Keratinocyte (primary cell): ENCODE results near the gene ARHGAP6. TPM values are rescaled to one million over a fixed set of nuclear protein-coding genes. Genes with fewer than 3 reads are reported as not detected.

Experiments used
- DNase-seq: peaks from one replicate; pipeline ENCODE4 v3.0.0-alpha.2; 2011; ENCODE audit warnings: low read depth, missing footprints, low spot score
- FAIRE-seq: peaks from 2 replicates; lab custom pipeline; 2011; peaks lifted over from hg19 to GRCh38; lab: Jason Lieb, UNC
- H2AFZ ChIP-seq: 2 replicates; pipeline ENCODE4 v1.6.0; 2012; ENCODE audit warnings: low read length, control low read depth, inconsistent platforms; ENCODE audit not compliant: control insufficient read depth
- H3K27ac ChIP-seq: 2 replicates; pipeline ENCODE4 v1.5.1; 2011; ENCODE audit warnings: low read length; ENCODE audit not compliant: control insufficient read depth, insufficient read depth
- H3K27me3 ChIP-seq: 3 replicates; pipeline ENCODE4 v1.6.0; 2011; ENCODE audit warnings: low read length; ENCODE audit not compliant: control insufficient read depth, insufficient read depth; ENCODE audit errors: extremely low read depth
- H3K36me3 ChIP-seq, 2 experiments: 2 replicates in 1 of 2; 3 replicates in 1 of 2; pipeline ENCODE4 v1.5.1; 2011; ENCODE audit warnings: low read length in 2 of 2, mild to moderate bottlenecking in 1 of 2; ENCODE audit not compliant: control insufficient read depth in 2 of 2, insufficient read depth in 2 of 2; ENCODE audit errors: extremely low read depth in 1 of 2
- H3K4me1 ChIP-seq: 3 replicates; pipeline ENCODE4 v1.5.1; 2011; ENCODE audit warnings: low read length; ENCODE audit not compliant: control insufficient read depth, insufficient read depth; ENCODE audit errors: extremely low read depth
- H3K4me2 ChIP-seq: 3 replicates; pipeline ENCODE4 v1.6.0; 2011; ENCODE audit warnings: low read depth, low read length; ENCODE audit not compliant: control insufficient read depth, insufficient read depth; ENCODE audit errors: extremely low read depth
- H3K4me3 ChIP-seq, 3 experiments: fragments of 200-600 bp in 1 of 3; sonication (generic) in 1 of 3; 2 replicates in 2 of 3; 3 replicates in 1 of 3; pipeline ENCODE4 v1.5.1; 2011 to 2016; ENCODE audit warnings: low read length in 3 of 3, mild to moderate bottlenecking in 3 of 3, control low read depth in 2 of 3, inconsistent platforms in 1 of 3, low read depth in 1 of 3, mixed read lengths in 1 of 3, mixed run types in 1 of 3, moderate library complexity in 1 of 3; ENCODE audit not compliant: control insufficient read depth in 2 of 3, insufficient read depth in 2 of 3; ENCODE audit errors: extremely low read depth in 1 of 3
- H3K79me2 ChIP-seq: 2 replicates; pipeline ENCODE4 v1.6.0; 2012; ENCODE audit warnings: low read length; ENCODE audit not compliant: control insufficient read depth, insufficient read depth
- H3K9ac ChIP-seq: 3 replicates; pipeline ENCODE4 v1.6.0; 2011; ENCODE audit warnings: low read length; ENCODE audit not compliant: control insufficient read depth, insufficient read depth; ENCODE audit errors: extremely low read depth
- H3K9me1 ChIP-seq: 3 replicates; pipeline ENCODE4 v1.6.0; 2011; ENCODE audit warnings: low read length; ENCODE audit not compliant: control insufficient read depth, insufficient read depth; ENCODE audit errors: extremely low read depth
- H3K9me3 ChIP-seq: 2 replicates; pipeline ENCODE4 v1.5.1; 2012; ENCODE audit warnings: low read depth, low read length; ENCODE audit not compliant: control insufficient read depth
- H4K20me1 ChIP-seq: 3 replicates; pipeline ENCODE4 v1.6.0; 2011; ENCODE audit warnings: low read length; ENCODE audit not compliant: control insufficient read depth, insufficient read depth; ENCODE audit errors: extremely low read depth
- EZH2 ChIP-seq: IDR thresholded peaks from one replicate; pipeline ENCODE4 v1.6.1; 2012; ENCODE audit warnings: inconsistent platforms, mild to moderate bottlenecking, low read length, moderate library complexity
- dilution Hi-C: fragments of 300-500 bp; cut with MboI; formaldehyde crosslinking; loops from one replicate; pipeline ENCODE4 v1.7.0; 2020; ENCODE audit warnings: low sequenced_read_pairs; ENCODE audit not compliant: extremely low pct_ligation_motif_present
- polyA plus RNA-seq, 5 experiments: library from polyadenylated mRNA; depleted of rRNA in 3 of 5; stranded (reverse) in 3 of 5; stranded (forward) in 1 of 5; unstranded in 1 of 5; fragments of >200 nt; gene quantifications; 1 replicate in 1 of 5; 2 replicates in 3 of 5; 3 replicates in 1 of 5; pipeline versions ENCODE4 v1.2.1 to v1.2.3, GENCODE V29; 2011 to 2012; ENCODE audit warnings: missing spikeins in 2 of 5, low read depth in 1 of 5, low replicate concordance in 1 of 5
- TF ChIP-seq, protein P1 (sequence below), 3 experiments: IDR thresholded peaks in 1 of 3; conservative IDR thresholded peaks in 1 of 3; optimal IDR thresholded peaks in 1 of 3; 2 replicates in 2 of 3; 3 replicates in 1 of 3; pipeline versions ENCODE3 to v1.5.1; 2011; ENCODE audit warnings: low read length in 3 of 3, mild to moderate bottlenecking in 3 of 3, moderate library complexity in 2 of 3, control low read depth in 1 of 3, inconsistent platforms in 1 of 3; ENCODE audit not compliant: insufficient read depth in 2 of 3; ENCODE audit errors: extremely low read depth in 1 of 3

ARHGAP6 gene
- polyA plus RNA-seq, 1 donor (not counting 4 experiments of a cell fraction or from before 2014, with no cell fraction given), result 0.01 TPM

DNA sequence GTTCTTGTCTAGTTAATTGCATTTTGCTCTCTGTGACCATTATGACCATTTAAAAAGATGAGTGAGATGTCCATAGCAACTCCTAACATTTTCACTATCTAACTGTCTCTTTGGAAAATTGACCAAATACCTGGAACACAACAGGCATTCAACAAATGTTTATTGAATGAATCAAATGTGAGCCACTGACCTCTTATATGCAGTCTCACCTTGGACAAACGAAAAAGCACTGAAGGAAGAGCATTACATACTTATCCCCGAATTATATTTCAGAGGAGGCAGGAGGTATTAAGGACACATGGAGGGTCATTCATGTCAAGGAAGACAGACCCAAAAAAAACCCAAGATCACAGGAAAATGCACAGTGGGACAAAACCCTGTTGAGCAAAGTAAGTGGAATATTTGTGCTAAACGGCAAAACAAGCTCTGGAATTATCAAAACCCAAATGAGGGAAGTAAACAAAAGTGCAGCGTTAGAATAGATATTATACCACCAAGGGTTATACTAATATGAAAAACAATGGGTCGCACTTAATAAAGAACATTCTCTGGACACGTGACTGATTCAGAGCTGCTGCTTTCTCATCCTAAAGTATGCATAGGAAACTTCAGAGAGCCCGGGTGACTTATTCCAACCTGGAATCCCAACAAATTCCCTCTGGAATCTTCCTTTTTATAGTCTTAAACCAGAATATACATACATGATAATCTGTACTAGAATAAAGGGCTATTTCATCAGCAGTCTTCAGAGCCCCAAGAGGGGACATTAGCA, 240.6 kb downstream of the ARHGAP6 start:
- H3K4me3 ChIP-seq, result no peak overlapping the region
- TF ChIP-seq EZH2, result no peak
- TF ChIP-seq, protein P1, sequence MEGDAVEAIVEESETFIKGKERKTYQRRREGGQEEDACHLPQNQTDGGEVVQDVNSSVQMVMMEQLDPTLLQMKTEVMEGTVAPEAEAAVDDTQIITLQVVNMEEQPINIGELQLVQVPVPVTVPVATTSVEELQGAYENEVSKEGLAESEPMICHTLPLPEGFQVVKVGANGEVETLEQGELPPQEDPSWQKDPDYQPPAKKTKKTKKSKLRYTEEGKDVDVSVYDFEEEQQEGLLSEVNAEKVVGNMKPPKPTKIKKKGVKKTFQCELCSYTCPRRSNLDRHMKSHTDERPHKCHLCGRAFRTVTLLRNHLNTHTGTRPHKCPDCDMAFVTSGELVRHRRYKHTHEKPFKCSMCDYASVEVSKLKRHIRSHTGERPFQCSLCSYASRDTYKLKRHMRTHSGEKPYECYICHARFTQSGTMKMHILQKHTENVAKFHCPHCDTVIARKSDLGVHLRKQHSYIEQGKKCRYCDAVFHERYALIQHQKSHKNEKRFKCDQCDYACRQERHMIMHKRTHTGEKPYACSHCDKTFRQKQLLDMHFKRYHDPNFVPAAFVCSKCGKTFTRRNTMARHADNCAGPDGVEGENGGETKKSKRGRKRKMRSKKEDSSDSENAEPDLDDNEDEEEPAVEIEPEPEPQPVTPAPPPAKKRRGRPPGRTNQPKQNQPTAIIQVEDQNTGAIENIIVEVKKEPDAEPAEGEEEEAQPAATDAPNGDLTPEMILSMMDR (optimal IDR thresholded peaks at IDR 0.05 in 1 of 3, IDR thresholded peaks at IDR 0.05 in 1 of 3, conservative IDR thresholded peaks at IDR 0.05 in 1 of 3; ENCODE audit: extremely low read depth in 1 of 3, insufficient read depth in 2 of 3, low read length in 3 of 3), result no peak
- no peak for FAIRE-seq

DNA sequence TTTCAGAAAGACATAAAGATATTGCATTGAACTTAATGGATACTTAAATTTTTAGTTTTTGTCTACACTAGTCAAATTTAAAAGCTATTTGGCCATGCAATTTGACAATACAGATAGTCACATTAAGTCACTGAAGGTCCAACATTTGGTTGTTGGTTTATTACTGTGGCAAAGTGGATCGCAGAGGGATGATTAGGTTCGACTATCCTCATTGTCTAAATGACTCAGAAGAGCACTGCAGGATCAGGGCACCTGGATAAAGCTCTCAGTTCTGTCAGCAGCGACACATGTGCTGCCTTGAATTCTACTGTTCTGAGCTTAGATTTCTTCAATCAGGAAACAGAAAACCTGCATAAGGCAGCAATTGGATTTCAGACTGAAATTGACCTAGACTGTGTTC, 241.8 kb downstream of the ARHGAP6 start:
- Histone ChIP-seq H3K9me1 (no peaks in the 10 kb centered on the region), H3K27me3 (no peaks in the 10 kb centered on the region), H3K27ac (no peak overlapping the region), H3K9ac (no peak overlapping the region), H2AFZ (no peak overlapping the region), H3K36me3 (no peaks in the 10 kb centered on the region), H3K4me2 (no peak overlapping the region), H3K79me2 (no peaks in the 10 kb centered on the region), H4K20me1 (no peaks in the 10 kb centered on the region), H3K4me3 (no peak overlapping the region), H3K9me3 (no peaks in the 10 kb centered on the region), H3K4me1 (no peaks in the 10 kb centered on the region)
- dilution Hi-C loops, result no loop called here
- FAIRE-seq (no peak), DNase-seq (no peak)
- TF ChIP-seq, protein P1 (optimal IDR thresholded peaks at IDR 0.05 in 1 of 3, IDR thresholded peaks at IDR 0.05 in 1 of 3, conservative IDR thresholded peaks at IDR 0.05 in 1 of 3; ENCODE audit: extremely low read depth in 1 of 3, insufficient read depth in 2 of 3, low read length in 3 of 3), result no peak
- no peak for TF ChIP-seq EZH2

More for the DNA sequence above, 240.6 kb downstream of the ARHGAP6 start:
- Histone ChIP-seq H4K20me1 (no peaks in the 10 kb centered on the region), H3K9me3 (no peaks in the 10 kb centered on the region), H3K27me3 (no peaks in the 10 kb centered on the region), H3K79me2 (no peaks in the 10 kb centered on the region), H2AFZ (no peak overlapping the region), H3K9me1 (no peaks in the 10 kb centered on the region), H3K27ac (no peak overlapping the region), H3K36me3 (no peaks in the 10 kb centered on the region), H3K4me2 (no peak overlapping the region), H3K4me1 (no peaks in the 10 kb centered on the region), H3K9ac (no peak overlapping the region)
- DNase-seq, result no peak
- dilution Hi-C loops, result no loop called here
